ENCODE data around the gene SRP54. TPM values are rescaled to one million over a fixed set of nuclear protein-coding genes. Genes with fewer than 3 reads are reported as not detected.
"Not testable (repeated sequence)": the region's sequence is repeated elsewhere in the genome, so short reads cannot be mapped to it uniquely, and the experiment has no call there.

Gene SRP54
- total RNA-seq, 2 donors from 2014 or later = 81.6 to 84.3 TPM

DNA sequence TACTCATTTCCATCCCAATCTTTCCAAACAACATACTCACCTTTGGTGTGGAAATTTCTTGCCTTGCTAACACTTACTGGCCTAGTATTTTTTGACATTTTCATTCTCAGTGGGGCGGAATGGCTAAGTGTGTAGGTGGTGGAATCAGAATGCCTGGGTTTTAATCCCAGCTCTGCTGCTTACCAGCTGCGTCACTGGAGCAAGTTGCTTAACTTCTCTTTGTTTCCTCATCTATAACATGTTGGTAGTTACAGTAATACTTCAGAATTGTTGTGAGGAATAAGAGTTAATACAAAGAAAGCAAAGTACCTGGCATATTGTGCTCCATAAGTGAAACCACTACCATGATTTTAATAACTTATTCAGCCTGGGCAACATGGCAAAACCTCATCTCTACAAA, 60.3 kb downstream of the SRP54 start:
- Mint-ChIP-seq H3K27me3 (ENCODE audit: low read depth) (no peaks in the 10 kb centered on the region), H3K27ac (no peak overlapping the region), H3K9me3 (no peaks in the 10 kb centered on the region), H3K4me1 (ENCODE audit: low read depth) (peaks cover 24% of the 10 kb centered on the region), H3K36me3 (ENCODE audit: insufficient read depth in 2 of 2) (peaks cover 1 to 3% of the 10 kb centered on the region in 2 donors), H3K4me3 (no peak overlapping the region)
- no peak for DNase-seq
- ATAC-seq (replicated peaks in 1 of 2) = no peak

- Mint-ChIP-seq H3K27ac (peak overlapping the region; percentile 97), H3K4me1 (ENCODE audit: low read depth) (peaks cover 30% of the 10 kb centered on the region), H3K36me3 (ENCODE audit: insufficient read depth in 2 of 2) (peaks cover 1 to 5% of the 10 kb centered on the region in 2 donors), H3K4me3 (peak overlapping the region; percentile 97 to 98), H3K27me3 (ENCODE audit: low read depth) (no peaks in the 10 kb centered on the region), H3K9me3 (no peaks in the 10 kb centered on the region)
- no peak for DNase-seq
- peak; percentile 0 to 1 for ATAC-seq (replicated peaks in 1 of 2)
Measured at GRCh38 chr14:35044939-35045797, 62.4 kb downstream of the SRP54 start.

GRCh38 chr14:35045798-35046047, 62.9 kb downstream of the SRP54 start:
- Mint-ChIP-seq H3K36me3 (ENCODE audit: insufficient read depth in 2 of 2) (peaks cover 3 to 6% of the 10 kb centered on the region in 2 donors), H3K4me1 (ENCODE audit: low read depth) (peaks cover 30% of the 10 kb centered on the region)

DNA sequence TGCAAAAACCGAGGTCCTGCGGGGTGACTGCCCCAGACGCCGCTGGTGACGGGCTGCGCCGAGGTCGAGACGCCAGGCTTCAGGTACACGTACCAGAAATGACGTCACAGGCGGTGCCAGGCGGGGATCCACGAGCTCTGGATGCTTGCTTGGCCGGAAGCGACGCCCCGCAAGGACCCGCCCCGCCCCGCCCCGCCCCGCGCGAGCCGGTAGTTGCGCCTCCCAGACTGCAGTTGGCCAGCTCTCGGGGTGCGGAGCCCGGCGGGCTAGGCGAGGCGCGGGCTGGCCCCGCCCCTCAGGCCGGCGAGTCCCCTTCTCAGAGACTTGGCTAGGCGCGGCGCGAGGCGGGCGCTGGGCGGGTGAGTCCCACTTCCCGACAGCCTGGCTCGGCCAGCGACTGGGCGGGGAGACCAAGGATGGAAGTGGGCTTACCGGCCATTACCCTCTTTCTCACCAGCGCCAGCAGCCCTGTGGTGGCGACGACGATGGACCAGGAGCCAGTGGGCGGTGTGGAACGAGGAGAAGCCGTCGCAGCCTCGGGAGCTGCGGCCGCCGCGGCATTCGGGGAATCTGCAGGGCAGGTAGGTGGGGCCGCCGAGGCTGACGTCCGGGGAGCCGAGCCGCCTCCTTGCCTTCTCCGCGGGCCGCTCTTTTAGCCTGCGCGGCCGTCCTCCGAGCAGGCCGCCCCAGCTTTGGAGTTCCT, 63.4 kb downstream of the SRP54 start, which contains the start of gene FAM177A1:
TSS of gene FAM177A1 (plus strand) at position 225 of the 703 bp plus-strand sequence. CDS start at position 417, 192 bp downstream.
- peak; percentile 95 for ATAC-seq (replicated peaks in 1 of 2)
- H3K27me3 Mint-ChIP-seq (ENCODE audit: low read depth) = no peaks in the 10 kb centered on the region

More at GRCh38 chr14:35045798-35046047, 62.9 kb downstream of the SRP54 start:
- Mint-ChIP-seq H3K9me3 (no peaks in the 10 kb centered on the region), H3K27ac (peak overlapping the region; percentile 97), H3K27me3 (ENCODE audit: low read depth) (no peaks in the 10 kb centered on the region), H3K4me3 (peak overlapping the region; percentile 97 to 98)
- ATAC-seq (replicated peaks in 1 of 2) (no peak), DNase-seq (no peak)

GRCh38 chr14:35046751-35047536, 64.2 kb downstream of the SRP54 start:
- no peaks in the 10 kb centered on the region for H3K9me3 Mint-ChIP-seq
- H3K27me3 Mint-ChIP-seq (ENCODE audit: low read depth) = no peaks in the 10 kb centered on the region
- peak overlapping the region; percentile 97 to 98 for H3K4me3 Mint-ChIP-seq
- ATAC-seq (replicated peaks in 1 of 2) (peak; percentile 10 to 21), DNase-seq (no peak)
- H3K36me3 Mint-ChIP-seq (ENCODE audit: insufficient read depth in 2 of 2) = peaks cover 3 to 6% of the 10 kb centered on the region in 2 donors
- H3K4me1 Mint-ChIP-seq (ENCODE audit: low read depth) = peaks cover 30% of the 10 kb centered on the region
- peak overlapping the region; percentile 97 for H3K27ac Mint-ChIP-seq

More for the DNA sequence above, 63.4 kb downstream of the SRP54 start, which contains the start of gene FAM177A1:
- Mint-ChIP-seq H3K36me3 (ENCODE audit: insufficient read depth in 2 of 2) (peaks cover 3 to 6% of the 10 kb centered on the region in 2 donors), H3K27ac (peak within 1 kb of the TSS; percentile 97), H3K4me1 (ENCODE audit: low read depth) (peaks cover 30% of the 10 kb centered on the region), H3K9me3 (no peaks in the 10 kb centered on the region), H3K4me3 (peak within 1 kb of the TSS; percentile 97 to 98)
- peak; percentile 98 to 99 for DNase-seq

DNA sequence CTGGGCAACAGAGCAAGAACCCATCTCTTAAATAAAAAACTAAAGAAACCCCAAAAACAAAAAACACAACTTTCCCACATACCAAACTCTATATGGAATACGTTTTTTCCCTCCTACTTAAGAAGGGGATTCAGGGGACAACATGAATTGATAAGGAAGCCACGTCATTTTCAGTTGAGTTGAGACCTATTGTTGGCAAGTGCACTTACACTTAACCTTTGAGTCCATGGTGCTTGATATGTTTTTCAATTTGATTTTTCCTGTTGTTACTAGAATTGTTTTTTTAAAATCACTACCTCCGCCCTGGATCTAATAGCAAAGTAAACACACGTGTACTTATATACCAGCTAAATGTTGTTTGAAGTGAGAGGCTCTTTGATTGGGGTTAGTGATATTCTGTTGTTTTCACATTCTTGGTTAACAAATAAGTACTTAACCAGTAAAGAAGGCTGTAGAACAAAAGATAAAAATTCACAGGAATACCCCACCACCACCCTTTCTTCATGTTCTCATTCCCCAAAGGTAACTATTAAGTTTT, 65.3 kb downstream of the SRP54 start:
- Mint-ChIP-seq H3K9me3 (no peaks in the 10 kb centered on the region), H3K27me3 (ENCODE audit: low read depth) (no peaks in the 10 kb centered on the region), H3K4me1 (ENCODE audit: low read depth) (peaks cover 30% of the 10 kb centered on the region), H3K27ac (peak overlapping the region; percentile 83), H3K4me3 (peak overlapping the region; percentile 87 to 98), H3K36me3 (ENCODE audit: insufficient read depth in 2 of 2) (peaks cover 3 to 7% of the 10 kb centered on the region in 2 donors)
- DNase-seq (no peak), ATAC-seq (replicated peaks in 1 of 2) (no peak)

- Mint-ChIP-seq H3K27ac (peak overlapping the region; percentile 38), H3K36me3 (ENCODE audit: insufficient read depth in 2 of 2) (peaks cover 3 to 7% of the 10 kb centered on the region in 2 donors), H3K4me3 (no peak overlapping the region), H3K27me3 (ENCODE audit: low read depth) (no peaks in the 10 kb centered on the region), H3K9me3 (no peaks in the 10 kb centered on the region), H3K4me1 (ENCODE audit: low read depth) (peaks cover 20% of the 10 kb centered on the region)
- DNase-seq (no peak), ATAC-seq (replicated peaks in 1 of 2) (no peak)
Measured at GRCh38 chr14:35050652-35051051, 67.9 kb downstream of the SRP54 start.

DNA sequence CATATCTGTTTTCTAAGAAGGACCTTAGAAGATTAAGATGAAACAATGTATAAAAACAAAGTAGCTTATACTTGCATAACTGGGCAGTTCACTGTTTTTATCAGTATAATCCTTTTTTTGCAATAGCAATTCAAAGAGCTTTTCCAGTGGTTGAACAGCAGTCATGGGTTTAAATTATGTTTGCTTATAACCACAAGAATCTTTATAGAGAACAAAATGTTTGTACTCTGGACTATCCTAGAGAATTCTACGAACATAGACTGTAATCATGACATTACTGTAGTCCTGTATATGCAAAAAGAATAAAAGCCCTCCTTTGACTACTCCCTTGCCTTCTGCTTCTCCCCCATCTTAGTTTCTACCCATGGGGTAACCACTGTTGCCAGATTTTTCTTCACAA, 69.0 kb downstream of the SRP54 start:
- Mint-ChIP-seq H3K27ac (peak overlapping the region; percentile 46), H3K27me3 (ENCODE audit: low read depth) (no peaks in the 10 kb centered on the region), H3K4me3 (no peak overlapping the region), H3K36me3 (ENCODE audit: insufficient read depth in 2 of 2) (peaks cover 2 to 4% of the 10 kb centered on the region in 2 donors), H3K4me1 (ENCODE audit: low read depth) (peaks cover 18% of the 10 kb centered on the region), H3K9me3 (no peaks in the 10 kb centered on the region)
- DNase-seq (no peak), ATAC-seq (replicated peaks in 1 of 2) (no peak)

DNA sequence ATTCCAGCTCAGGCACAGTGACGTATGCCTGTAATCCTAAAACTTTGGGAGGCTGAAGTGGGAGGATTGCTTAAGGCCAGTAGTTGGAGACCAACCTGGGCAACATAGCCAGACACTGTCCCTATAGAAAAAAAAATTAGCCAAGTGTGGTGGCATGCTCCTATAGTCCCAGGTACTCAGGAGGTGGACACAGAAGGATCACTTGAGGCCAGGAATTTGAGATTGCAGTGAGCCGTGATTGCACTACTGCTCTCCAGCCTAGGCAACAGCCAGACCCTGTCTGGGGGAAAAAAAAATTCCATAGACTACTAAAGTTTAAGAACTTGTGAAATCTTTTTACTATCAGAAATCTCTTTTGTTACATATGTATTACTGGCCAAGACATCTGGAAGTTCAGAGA, 69.8 kb downstream of the SRP54 start:
- H3K27ac Mint-ChIP-seq = no peak overlapping the region
- H3K36me3 Mint-ChIP-seq (ENCODE audit: insufficient read depth in 2 of 2) = peaks cover 2 to 4% of the 10 kb centered on the region in 2 donors
- no peaks in the 10 kb centered on the region for H3K27me3 Mint-ChIP-seq (ENCODE audit: low read depth)
- H3K4me3 Mint-ChIP-seq = no peak overlapping the region
- peaks cover 11% of the 10 kb centered on the region for H3K4me1 Mint-ChIP-seq (ENCODE audit: low read depth)
- DNase-seq (no peak), ATAC-seq (replicated peaks in 1 of 2) (no peak)
- H3K9me3 Mint-ChIP-seq = no peaks in the 10 kb centered on the region

GRCh38 chr14:35061113-35061791, 78.5 kb downstream of the SRP54 start:
- not testable (repeated sequence) for ATAC-seq (replicated peaks in 1 of 2); H3K27ac Mint-ChIP-seq

GRCh38 chr14:35065731-35066130, 82.9 kb downstream of the SRP54 start:
- not testable (repeated sequence) for H3K36me3 Mint-ChIP-seq (ENCODE audit: insufficient read depth in 2 of 2); ATAC-seq (replicated peaks in 1 of 2); H3K27me3 Mint-ChIP-seq (ENCODE audit: low read depth); H3K4me3 Mint-ChIP-seq; H3K27ac Mint-ChIP-seq; H3K4me1 Mint-ChIP-seq (ENCODE audit: low read depth); DNase-seq; H3K9me3 Mint-ChIP-seq

More at GRCh38 chr14:35061113-35061791, 78.5 kb downstream of the SRP54 start:
- not testable (repeated sequence) for H3K4me1 Mint-ChIP-seq (ENCODE audit: low read depth); H3K9me3 Mint-ChIP-seq; H3K27me3 Mint-ChIP-seq (ENCODE audit: low read depth); DNase-seq; H3K4me3 Mint-ChIP-seq
- H3K36me3 Mint-ChIP-seq (ENCODE audit: insufficient read depth in 2 of 2) = peaks cover 0 to 15% of the 10 kb centered on the region in 2 donors

Measured in activated T-cell treated with anti-CD3 and anti-CD28 coated beads, Interleukin-2, amount 50 U/mL, for 72 hours (primary cell).